NCI-H146 (cell line): Measurements from ENCODE around the gene IRF1.
"Not testable (repeated sequence)": the region's sequence is repeated elsewhere in the genome, so short reads cannot be mapped to it uniquely, and the experiment has no call there.

ENCODE experiments used
- DNase-seq: peaks from one replicate; lab custom pipeline; 2025; lab: John Stamatoyannopoulos, UW

Gene IRF1

GRCh38 chr5:132438267-132438645, 52.3 kb downstream of the IRF1 start:
- not testable (repeated sequence) for DNase-seq

- no peak for DNase-seq
Observed at GRCh38 chr5:132437604-132438266, 52.8 kb downstream of the IRF1 start.

GRCh38 chr5:132436936-132437335, 53.6 kb downstream of the IRF1 start:
- no peak for DNase-seq

- DNase-seq: no peak
Observed at GRCh38 chr5:132435886-132436285, 54.7 kb downstream of the IRF1 start.

- no peak for DNase-seq
Observed at GRCh38 chr5:132435447-132435846, 55.1 kb downstream of the IRF1 start.

GRCh38 chr5:132434416-132435286, 55.9 kb downstream of the IRF1 start:
- no peak for DNase-seq

- DNase-seq: no peak
Observed at GRCh38 chr5:132433141-132433540, 57.4 kb downstream of the IRF1 start.

- DNase-seq: no peak
Observed at GRCh38 chr5:132431632-132432031, 58.9 kb downstream of the IRF1 start.
